GM06990 (cell line): Measurements from ENCODE around the gene RIMKLB.
"Not testable (repeated sequence)": the region's sequence is repeated elsewhere in the genome, so short reads cannot be mapped to it uniquely, and the experiment has no call there.

Experiments
- DNase-seq: peaks from one replicate; pipeline ENCODE4 v3.0.0-alpha.2; 2011; ENCODE audit not compliant: insufficient read length; ENCODE audit errors: extremely low read depth
- H3K27me3 ChIP-seq: replicated peaks from 2 replicates; pipeline ENCODE4 v1.6.0; 2011; ENCODE audit warnings: low read length; ENCODE audit not compliant: control insufficient read depth, insufficient read depth
- H3K36me3 ChIP-seq: 2 replicates; pipeline ENCODE4 v1.5.1; 2011; ENCODE audit warnings: low read length; ENCODE audit not compliant: control insufficient read depth, insufficient read depth
- H3K4me3 ChIP-seq: replicated peaks from 2 replicates; pipeline ENCODE4 v1.5.1; 2011; ENCODE audit warnings: low read depth, mild to moderate bottlenecking, control low read depth, low read length
- CTCF ChIP-seq: IDR thresholded peaks from 2 replicates; pipeline ENCODE4 v1.5.1; 2011; ENCODE audit warnings: low read length, control low read depth, mild to moderate bottlenecking, inconsistent platforms; ENCODE audit not compliant: insufficient read depth, poor library complexity, severe bottlenecking

Gene RIMKLB

DNA sequence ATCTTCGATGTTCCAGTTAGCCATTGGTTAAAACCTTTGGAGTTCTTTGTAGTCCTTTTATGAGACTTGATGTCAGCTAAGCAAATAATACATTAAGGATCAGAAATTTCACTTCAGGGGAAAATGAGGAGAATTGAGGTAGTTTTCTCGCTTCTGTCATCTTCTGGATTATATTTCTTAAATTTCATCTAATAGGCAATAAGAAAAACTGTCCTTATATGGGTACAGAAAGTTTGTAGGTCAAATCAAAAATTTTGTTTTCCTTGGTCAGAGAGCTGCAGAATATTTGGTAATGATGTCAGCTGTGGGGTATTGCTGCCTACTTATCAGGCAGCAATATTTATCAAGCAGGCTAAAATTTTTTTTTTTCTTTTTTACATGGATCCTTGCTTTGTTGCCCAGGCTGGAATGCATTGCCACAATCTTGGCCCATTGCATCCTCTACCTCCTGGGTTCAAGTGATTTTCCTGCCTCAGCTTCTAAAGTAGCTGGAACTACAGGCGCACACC, 37.1 kb downstream of the RIMKLB start:
- no peaks in the 10 kb centered on the region for H3K36me3 ChIP-seq
- H3K4me3 ChIP-seq: no peak overlapping the region
- no peak for DNase-seq
- no peak for TF ChIP-seq CTCF
- H3K27me3 ChIP-seq: no peaks in the 10 kb centered on the region

DNA sequence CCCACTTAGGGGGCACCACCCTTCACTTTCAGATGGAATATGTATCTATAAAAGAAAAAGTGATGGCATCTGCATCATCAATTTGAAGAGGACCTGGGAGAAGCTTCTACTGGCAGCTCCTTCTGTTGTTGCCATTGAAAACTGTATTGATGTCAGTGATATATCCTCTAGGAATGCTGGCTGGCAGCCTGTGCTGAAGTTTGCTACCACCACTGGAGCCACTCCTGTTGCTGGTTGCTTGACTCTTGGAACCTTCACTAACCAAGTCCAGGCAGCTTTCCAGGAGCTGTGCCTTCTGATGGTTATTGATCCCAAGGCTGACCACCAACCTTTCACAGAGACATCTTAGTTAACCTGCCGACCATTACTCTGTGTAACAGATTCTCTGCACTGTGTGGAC, 44.7 kb downstream of the RIMKLB start:
- H3K36me3 ChIP-seq: no peaks in the 10 kb centered on the region
- H3K27me3 ChIP-seq: no peaks in the 10 kb centered on the region
- no peak for DNase-seq
- H3K4me3 ChIP-seq: no peak overlapping the region
- no peak for TF ChIP-seq CTCF

DNA sequence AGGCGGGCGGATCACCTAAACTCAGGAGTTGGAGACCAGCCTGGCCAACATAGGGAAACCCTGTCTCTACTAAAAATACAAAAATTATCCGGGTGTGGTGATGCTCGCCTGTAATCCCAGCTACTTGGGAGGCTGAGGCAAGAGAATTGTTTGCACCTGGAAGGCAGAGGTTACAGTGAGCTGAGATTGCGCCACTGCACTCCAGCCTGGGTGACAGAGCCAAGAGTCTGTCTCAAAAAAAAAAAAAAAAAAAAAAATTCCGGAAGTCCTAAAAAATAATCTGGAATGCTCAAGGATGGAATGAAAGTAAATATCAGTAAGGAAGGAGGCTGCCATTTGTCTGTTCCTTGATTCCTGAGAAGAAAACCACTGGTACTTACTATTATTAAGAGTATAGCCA, 45.3 kb downstream of the RIMKLB start:
- not testable (repeated sequence) for H3K4me3 ChIP-seq, H3K27me3 ChIP-seq, DNase-seq, H3K36me3 ChIP-seq

DNA sequence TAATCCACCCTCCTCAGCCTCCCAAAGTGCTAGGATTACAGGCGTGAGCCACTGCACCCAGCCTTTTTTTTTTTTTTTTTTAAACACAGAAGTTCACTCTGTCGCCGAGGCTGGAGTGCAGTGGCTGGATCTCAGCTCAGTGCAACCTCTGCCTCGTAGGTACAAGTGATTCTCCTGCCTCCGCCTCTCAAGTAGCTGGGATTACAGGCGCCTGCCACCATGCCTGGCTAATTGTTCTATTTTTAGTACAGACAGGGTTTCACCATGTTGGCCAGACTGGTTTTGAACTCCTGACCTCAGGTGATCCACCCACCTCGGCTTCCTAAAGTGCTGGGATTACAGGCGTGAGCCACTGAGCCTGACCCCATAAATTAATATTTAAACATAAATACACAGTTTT, 47.8 kb downstream of the RIMKLB start:
- not testable (repeated sequence) for H3K4me3 ChIP-seq, DNase-seq, H3K36me3 ChIP-seq, H3K27me3 ChIP-seq

DNA sequence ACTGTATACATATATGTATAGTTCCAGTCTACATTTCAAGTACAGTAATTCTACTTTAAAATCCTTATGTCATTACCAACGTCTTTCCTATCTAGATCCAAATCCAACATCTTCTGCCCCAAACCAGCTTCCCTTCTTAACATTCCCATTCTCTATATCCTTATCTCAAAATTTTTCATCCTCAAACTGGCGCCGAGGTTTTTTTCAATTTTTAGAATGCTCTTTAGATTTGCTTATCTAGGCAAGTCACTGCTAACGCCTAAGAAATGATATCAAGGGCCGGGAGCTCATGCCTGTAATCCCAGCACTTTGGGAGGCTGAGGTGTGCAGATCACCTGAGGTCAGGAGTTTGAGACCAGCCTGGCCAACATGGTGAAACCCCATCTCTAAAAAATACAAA, 48.3 kb downstream of the RIMKLB start:
- Histone ChIP-seq H3K4me3 (no peak overlapping the region), H3K36me3 (no peaks in the 10 kb centered on the region), H3K27me3 (no peaks in the 10 kb centered on the region)
- TF ChIP-seq CTCF: no peak
- DNase-seq: no peak

DNA sequence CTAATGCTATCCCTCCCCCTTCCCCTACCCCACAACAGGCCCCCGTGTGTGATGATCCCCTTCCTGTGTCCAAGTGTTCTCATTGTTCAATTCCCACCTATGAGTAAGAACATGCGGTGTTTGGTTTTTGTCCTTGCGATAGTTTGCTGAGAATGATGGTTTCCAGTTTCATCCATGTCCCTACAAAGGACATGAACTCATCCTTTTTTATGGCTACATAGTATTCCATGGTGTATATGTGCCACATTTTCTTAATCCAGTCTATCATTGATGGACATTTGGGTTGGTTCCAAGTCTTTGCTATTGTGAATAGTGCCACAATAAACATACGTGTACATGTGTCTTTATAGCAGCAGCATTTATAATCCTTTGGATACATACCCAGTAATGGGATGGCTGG, 62.3 kb downstream of the RIMKLB start:
- not testable (repeated sequence) for H3K27me3 ChIP-seq, H3K36me3 ChIP-seq, H3K4me3 ChIP-seq, DNase-seq

DNA sequence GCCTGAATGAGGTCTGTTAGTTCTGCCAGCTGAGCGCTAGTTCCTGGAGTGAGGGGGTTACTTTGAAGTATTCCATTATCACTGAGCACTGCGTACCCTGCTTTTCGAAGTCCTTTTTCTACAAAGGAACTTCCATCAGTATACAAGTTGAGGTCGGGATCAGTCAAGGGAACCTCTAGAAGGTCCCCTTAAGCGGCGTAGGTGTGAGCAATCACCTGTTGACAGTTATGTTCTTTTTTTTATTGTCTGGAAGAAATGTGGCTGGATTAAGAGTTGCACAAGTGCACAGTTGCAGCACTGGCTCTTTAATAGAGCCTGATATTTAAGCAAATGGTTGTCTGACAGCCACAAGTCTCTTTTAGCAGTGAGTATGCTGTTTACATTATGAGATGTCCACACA, 64.9 kb downstream of the RIMKLB start:
- H3K4me3 ChIP-seq, H3K36me3 ChIP-seq, H3K27me3 ChIP-seq, DNase-seq: not testable (repeated sequence)

DNA sequence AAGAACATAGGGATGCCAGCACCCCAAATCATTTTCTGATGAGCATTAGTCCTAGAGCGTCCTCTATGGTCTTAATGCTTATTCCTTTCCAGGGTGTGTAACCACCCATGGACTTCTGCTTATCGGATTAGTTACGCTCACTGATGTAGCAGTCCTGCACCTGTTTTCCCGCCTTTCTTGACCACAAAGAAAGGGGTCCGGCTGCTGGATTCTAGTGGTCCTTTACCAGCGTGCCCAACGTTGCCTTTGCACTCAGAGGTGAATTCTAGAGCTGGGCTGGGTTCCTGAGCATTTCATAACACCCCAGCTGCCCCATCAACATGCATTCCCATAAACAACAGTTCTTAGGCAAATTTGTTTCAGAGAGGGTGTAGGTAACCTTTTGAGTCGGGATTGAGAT, 68.3 kb downstream of the RIMKLB start:
- not testable (repeated sequence) for DNase-seq, H3K4me3 ChIP-seq, H3K27me3 ChIP-seq, H3K36me3 ChIP-seq
